ENCODE results near the gene CCDC174.

Gene CCDC174

GRCh38 chr3:14706096-14706495, 54.5 kb downstream of the CCDC174 start:
- no peak for DNase-seq

DNA sequence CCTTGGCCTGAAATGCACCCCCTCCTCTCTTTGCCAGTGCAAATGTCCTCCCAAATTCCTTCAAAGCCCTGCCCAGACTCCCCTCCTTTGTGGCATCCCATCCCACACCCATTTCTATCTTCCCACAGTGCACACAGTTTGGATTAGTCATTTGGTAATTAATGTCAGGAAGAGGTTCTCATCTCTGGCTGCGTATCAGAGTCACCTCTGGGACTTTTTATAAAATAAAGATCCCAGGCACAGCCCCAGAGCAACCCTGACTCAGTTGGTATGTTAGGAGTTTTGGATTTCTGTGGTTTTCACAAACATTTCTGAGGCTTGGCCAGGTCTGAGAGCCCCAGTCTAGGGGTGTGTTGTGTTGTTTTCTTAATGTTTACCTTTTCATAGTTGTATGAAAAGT, 65.0 kb downstream of the CCDC174 start:
- no peak for DNase-seq

DNA sequence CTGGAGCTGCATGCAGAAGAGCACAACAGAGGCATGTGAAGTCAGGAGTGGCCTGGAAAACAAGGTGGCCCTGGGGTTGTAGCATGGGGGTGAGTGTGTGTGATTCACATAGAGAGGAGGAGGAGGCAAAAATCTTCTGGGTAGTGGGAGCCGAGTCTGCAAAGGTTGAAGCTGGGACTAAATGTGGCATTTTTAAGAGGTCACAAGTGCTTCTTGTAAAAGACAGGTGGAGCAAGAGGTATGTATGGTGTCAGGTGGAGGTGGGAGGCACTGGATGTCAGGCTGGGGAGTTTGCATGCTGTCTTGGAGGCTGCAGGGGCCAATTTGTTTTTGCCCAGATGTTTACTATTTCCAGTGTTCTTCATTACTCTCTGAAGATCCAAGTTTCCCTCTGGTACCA, 65.7 kb downstream of the CCDC174 start:
- no peak for DNase-seq

- no peak for DNase-seq
Observed at GRCh38 chr3:14718539-14718938, 67.0 kb downstream of the CCDC174 start.

GRCh38 chr3:14719006-14719405, 67.4 kb downstream of the CCDC174 start:
- no peak for DNase-seq

GRCh38 chr3:14721126-14721864, 69.7 kb downstream of the CCDC174 start:
- DNase-seq = no peak
